Measurements from ENCODE around the gene CRYGS. TPM values are rescaled to one million over a fixed set of nuclear protein-coding genes. Genes with fewer than 3 reads are reported as not detected.
"Not testable (repeated sequence)": the region's sequence is repeated elsewhere in the genome, so short reads cannot be mapped to it uniquely, and the experiment has no call there.

Gene CRYGS
- total RNA-seq, 2 experiments from 2014 or later = 3.5 to 7.0 TPM

GRCh38 chr3:186570096-186570940, 26.1 kb upstream of the CRYGS start, which contains the start of gene DNAJB11:
Gene DNAJB11 (plus strand): TSS chr3:186570720. CDS start chr3:186570898, 178 bp downstream.
- peaks cover 37% of the 10 kb centered on the region for H3K36me3 ChIP-seq (ENCODE audit: insufficient read depth, low read length)
- peak within 1 kb of the TSS; percentile 60 for H3K27ac ChIP-seq (ENCODE audit: low read depth, low read length, poor library complexity, severe bottlenecking)
- POLR2A ChIA-PET = interaction anchor here (0.6 to 2.7 kb wide), 26 partner anchors 9 to 1544 kb away, joined by 3 to 18 read pairs (median 4); partner anchors contain the start of genes EIF4A2, RFC4 and TRA2B
- H4K20me1 ChIP-seq (ENCODE audit: insufficient read depth, low read length) = no peaks in the 10 kb centered on the region
- CTCF ChIA-PET (ENCODE audit: unreplicated experiment) = interaction anchor here (0.5 to 1.7 kb wide), 5 partner anchors 41 to 627 kb away, joined by 3 to 6 read pairs (median 4); no protein-coding TSS in a partner anchor
- H3K9me2 ChIP-seq (ENCODE audit: insufficient read depth, low read length) = no peaks in the 10 kb centered on the region
- peaks cover 84% of the 10 kb centered on the region for H3K79me2 ChIP-seq (ENCODE audit: insufficient read depth, low read depth, low read length)
- peak within 1 kb of the TSS; percentile 42; the same call in 1 of the 2 replicates for H2AFZ ChIP-seq (ENCODE audit: low read length)
- TF ChIP-seq CTCF (conservative IDR thresholded peaks at IDR 0.05; ENCODE audit: low read length) (no peak), EZH2phosphoT487 (IDR thresholded peaks at IDR 0.05; ENCODE audit: borderline replicate concordance, low read depth, low read length) (no peak)
- H3K4me3 ChIP-seq (ENCODE audit: low read depth, low read length, poor library complexity, severe bottlenecking) = peak within 1 kb of the TSS; percentile 84
- peak; percentile 100 for DNase-seq (ENCODE audit: low spot score)
- intact Hi-C loops (cut with micrococcal nuclease; ENCODE audit: unreplicated experiment) = loop anchor here (2.0 kb wide), 1 partner anchor 212 kb away; the partner anchor contains the start of gene EIF4A2
- no peaks in the 10 kb centered on the region for H3K9me3 ChIP-seq (ENCODE audit: low read length)
- H3K4me1 ChIP-seq (ENCODE audit: insufficient read depth, low read length, poor library complexity, severe bottlenecking) = peaks cover 34% of the 10 kb centered on the region
- H3K4me2 ChIP-seq (ENCODE audit: low read length) = peak within 1 kb of the TSS; percentile 93
- BruUV-seq (replicated peaks) = no TSS peak

GRCh38 chr3:186569779-186570095, 25.6 kb upstream of the CRYGS start:
- Histone ChIP-seq H4K20me1 (ENCODE audit: insufficient read depth, low read length) (no peaks in the 10 kb centered on the region), H3K4me3 (ENCODE audit: low read depth, low read length, poor library complexity, severe bottlenecking) (peak overlapping the region; percentile 79), H3K4me2 (ENCODE audit: low read length) (peak overlapping the region; percentile 93), H3K4me1 (ENCODE audit: insufficient read depth, low read length, poor library complexity, severe bottlenecking) (peaks cover 34% of the 10 kb centered on the region), H3K36me3 (ENCODE audit: insufficient read depth, low read length) (peaks cover 32% of the 10 kb centered on the region), H3K9me3 (ENCODE audit: low read length) (no peaks in the 10 kb centered on the region), H3K27ac (ENCODE audit: low read depth, low read length, poor library complexity, severe bottlenecking) (peak overlapping the region; percentile 60), H3K79me2 (ENCODE audit: insufficient read depth, low read depth, low read length) (peaks cover 82% of the 10 kb centered on the region), H2AFZ (ENCODE audit: low read length) (0 out of 2 replicates have a peak overlapping the region, but pooled peaks have one; percentile 10), H3K9me2 (ENCODE audit: insufficient read depth, low read length) (no peaks in the 10 kb centered on the region)
- TSS peak; percentile 93 for BruUV-seq (replicated peaks)
- intact Hi-C loops (cut with micrococcal nuclease; ENCODE audit: unreplicated experiment) = loop anchor here (2.0 to 5.0 kb wide), 3 partner anchors 213 to 632 kb away; partner anchors contain the start of genes EIF4A2, RFC4 and TRA2B
- DNase-seq (ENCODE audit: low spot score) = peak; percentile 11
- ChIA-PET CTCF (ENCODE audit: unreplicated experiment) (interaction anchor here (1.0 to 1.7 kb wide), 2 partner anchors 45 to 626 kb away, joined by 4 read pairs; no protein-coding TSS in a partner anchor), POLR2A (interaction anchor here (0.6 to 2.7 kb wide), 20 partner anchors 10 to 643 kb away, joined by 3 to 18 read pairs (median 4); partner anchors contain the start of genes EIF4A2, RFC4 and TRA2B)
- TF ChIP-seq EZH2phosphoT487 (IDR thresholded peaks at IDR 0.05; ENCODE audit: borderline replicate concordance, low read depth, low read length) = no peak

GRCh38 chr3:186569361-186569760, 25.2 kb upstream of the CRYGS start:
- H3K9me2 ChIP-seq (ENCODE audit: insufficient read depth, low read length); H2AFZ ChIP-seq (ENCODE audit: low read length); DNase-seq (ENCODE audit: low spot score); H3K9me3 ChIP-seq (ENCODE audit: low read length); H4K20me1 ChIP-seq (ENCODE audit: insufficient read depth, low read length); BruUV-seq (replicated peaks): not testable (repeated sequence)
- H3K27ac ChIP-seq (ENCODE audit: low read depth, low read length, poor library complexity, severe bottlenecking) = peak overlapping the region; percentile 60
- ChIA-PET POLR2A (interaction anchor here (0.6 to 2.7 kb wide), 15 partner anchors 10 to 643 kb away, joined by 3 to 18 read pairs (median 4); partner anchors contain the start of genes EIF4A2 and RFC4), CTCF (ENCODE audit: unreplicated experiment) (interaction anchor here (1.7 kb wide), 1 partner anchor 44 kb away, joined by 4 read pairs; no protein-coding TSS in a partner anchor)
- H3K79me2 ChIP-seq (ENCODE audit: insufficient read depth, low read depth, low read length) = peaks cover 78% of the 10 kb centered on the region
- peak overlapping the region; percentile 93 for H3K4me2 ChIP-seq (ENCODE audit: low read length)
- H3K36me3 ChIP-seq (ENCODE audit: insufficient read depth, low read length) = peaks cover 28% of the 10 kb centered on the region
- intact Hi-C loops (cut with micrococcal nuclease; ENCODE audit: unreplicated experiment) = loop anchor here (5.0 kb wide), 2 partner anchors 238 to 632 kb away; partner anchors contain the start of genes RFC4 and TRA2B
- H3K4me1 ChIP-seq (ENCODE audit: insufficient read depth, low read length, poor library complexity, severe bottlenecking) = peaks cover 34% of the 10 kb centered on the region
- H3K4me3 ChIP-seq (ENCODE audit: low read depth, low read length, poor library complexity, severe bottlenecking) = peak overlapping the region; percentile 79

All from OCI-LY7 (cell line).